Uterus (tissue), 4 donors: Measurements from ENCODE around the gene PRKAG2. TPM values are rescaled to one million over a fixed set of nuclear protein-coding genes. Genes with fewer than 3 reads are reported as not detected.

Experiments
- DNase-seq, 2 donors: peaks; one replicate each; pipeline ENCODE4 v3.0.0-alpha.2; 2019 to 2020
- H3K27ac ChIP-seq, 2 donors: fragments of 200-600 bp; sonication (generic); 1 replicate in 1 of 2; 2 replicates in 1 of 2; pipeline ENCODE4 v1.5.1; 2016 to 2018
- H3K27me3 ChIP-seq, 2 donors: fragments of 200-600 bp; sonication (generic); one replicate each; pipeline ENCODE4 v1.5.1; 2018 to 2019; ENCODE audit warnings: control low read depth in 1 of 2
- H3K36me3 ChIP-seq, 2 donors: fragments of 200-600 bp; sonication (generic); one replicate each; pipeline ENCODE4 v1.5.1; 2019; ENCODE audit warnings: control low read depth in 1 of 2
- H3K4me1 ChIP-seq, 2 donors: fragments of 200-600 bp; sonication (generic); one replicate each; pipeline ENCODE4 v1.5.1; 2018 to 2019; ENCODE audit warnings: control low read depth in 1 of 2
- H3K4me3 ChIP-seq, 2 donors: fragments of 200-600 bp; sonication (generic); 1 replicate in 1 of 2; 2 replicates in 1 of 2; pipeline ENCODE4 v1.5.1; 2018 to 2019; ENCODE audit warnings: mild to moderate bottlenecking in 1 of 2
- H3K9me3 ChIP-seq, 2 donors: fragments of 200-600 bp; sonication (generic); one replicate each; pipeline ENCODE4 v1.5.1; 2019; ENCODE audit warnings: control low read depth in 1 of 2
- POLR2A ChIP-seq, 2 donors: fragments of 450-650 bp; IDR thresholded peaks; one replicate each; pipeline ENCODE4 v1.6.1; 2016; ENCODE audit warnings: antibody characterized with exemption in 2 of 2, mild to moderate bottlenecking in 1 of 2, moderate library complexity in 1 of 2
- intact Hi-C: fragments of 100-400 bp; cut with DNase I; formaldehyde crosslinking; loops from one replicate; pipeline ENCODE4 v1.15.1; 2023; ENCODE audit warnings: low total_unique reads
- total RNA-seq, 4 donors: library from RNA; depleted of rRNA in 3 of 4; stranded (reverse); fragments of >200 nt in 3 of 4; gene quantifications; one replicate each; pipeline versions ENCODE4 v1.1.0 to v1.2.4, GENCODE V29; 2014 to 2023
- TF ChIP-seq, protein P1 (sequence below), 4 experiments: fragments of 200-600 bp in 2 of 4; fragments of 450-650 bp in 2 of 4; sonication (generic) in 2 of 4; IDR thresholded peaks; one replicate each; pipeline ENCODE4 v1.5.1; 2016 to 2019; ENCODE audit warnings: antibody characterized with exemption in 4 of 4, mild to moderate bottlenecking in 2 of 4, moderate library complexity in 1 of 4
- donor health status: DM: yes; HTN: yes; CAD: no.

The PRKAG2 gene
- total RNA-seq, 4 donors from 2014 or later, result 15.1 to 66.2 (median 33.6) TPM

GRCh38 chr7:151847681-151848081 lies 29.2 kb downstream of the PRKAG2 start:
- TF ChIP-seq, protein P1, sequence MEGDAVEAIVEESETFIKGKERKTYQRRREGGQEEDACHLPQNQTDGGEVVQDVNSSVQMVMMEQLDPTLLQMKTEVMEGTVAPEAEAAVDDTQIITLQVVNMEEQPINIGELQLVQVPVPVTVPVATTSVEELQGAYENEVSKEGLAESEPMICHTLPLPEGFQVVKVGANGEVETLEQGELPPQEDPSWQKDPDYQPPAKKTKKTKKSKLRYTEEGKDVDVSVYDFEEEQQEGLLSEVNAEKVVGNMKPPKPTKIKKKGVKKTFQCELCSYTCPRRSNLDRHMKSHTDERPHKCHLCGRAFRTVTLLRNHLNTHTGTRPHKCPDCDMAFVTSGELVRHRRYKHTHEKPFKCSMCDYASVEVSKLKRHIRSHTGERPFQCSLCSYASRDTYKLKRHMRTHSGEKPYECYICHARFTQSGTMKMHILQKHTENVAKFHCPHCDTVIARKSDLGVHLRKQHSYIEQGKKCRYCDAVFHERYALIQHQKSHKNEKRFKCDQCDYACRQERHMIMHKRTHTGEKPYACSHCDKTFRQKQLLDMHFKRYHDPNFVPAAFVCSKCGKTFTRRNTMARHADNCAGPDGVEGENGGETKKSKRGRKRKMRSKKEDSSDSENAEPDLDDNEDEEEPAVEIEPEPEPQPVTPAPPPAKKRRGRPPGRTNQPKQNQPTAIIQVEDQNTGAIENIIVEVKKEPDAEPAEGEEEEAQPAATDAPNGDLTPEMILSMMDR (IDR thresholded peaks at IDR 0.05), result no peak
- no peak for TF ChIP-seq POLR2A (IDR thresholded peaks at IDR 0.05)
- no peaks in the 10 kb centered on the region for H3K27me3 ChIP-seq
- H3K36me3 ChIP-seq, result no peaks in the 10 kb centered on the region
- intact Hi-C loops, result no loop called here
- no peaks in the 10 kb centered on the region for H3K9me3 ChIP-seq
- no peak for DNase-seq
- no peak overlapping the region for H3K4me3 ChIP-seq
- H3K27ac ChIP-seq, result no peak overlapping the region
- no peaks in the 10 kb centered on the region for H3K4me1 ChIP-seq

- Histone ChIP-seq H3K36me3 (no peaks in the 10 kb centered on the region), H3K27ac (no peak overlapping the region), H3K4me1 (no peaks in the 10 kb centered on the region), H3K9me3 (no peaks in the 10 kb centered on the region), H3K27me3 (no peaks in the 10 kb centered on the region), H3K4me3 (no peak overlapping the region)
- no peak for TF ChIP-seq POLR2A (IDR thresholded peaks at IDR 0.05)
- TF ChIP-seq, protein P1 (IDR thresholded peaks at IDR 0.05), result no peak
- no peak for DNase-seq
- intact Hi-C loops, result no loop called here
Measured at GRCh38 chr7:151847136-151847535, 29.8 kb downstream of the PRKAG2 start.

GRCh38 chr7:151845412-151846205 lies 31.3 kb downstream of the PRKAG2 start:
- H3K9me3 ChIP-seq, result no peaks in the 10 kb centered on the region
- H3K27ac ChIP-seq, result no peak overlapping the region
- no peak overlapping the region for H3K4me3 ChIP-seq
- H3K27me3 ChIP-seq, result no peaks in the 10 kb centered on the region
- TF ChIP-seq, protein P1 (IDR thresholded peaks at IDR 0.05), result no peak
- TF ChIP-seq POLR2A (IDR thresholded peaks at IDR 0.05), result no peak
- intact Hi-C loops, result no loop called here
- H3K36me3 ChIP-seq, result no peaks in the 10 kb centered on the region
- H3K4me1 ChIP-seq, result no peaks in the 10 kb centered on the region
- no peak for DNase-seq

DNA sequence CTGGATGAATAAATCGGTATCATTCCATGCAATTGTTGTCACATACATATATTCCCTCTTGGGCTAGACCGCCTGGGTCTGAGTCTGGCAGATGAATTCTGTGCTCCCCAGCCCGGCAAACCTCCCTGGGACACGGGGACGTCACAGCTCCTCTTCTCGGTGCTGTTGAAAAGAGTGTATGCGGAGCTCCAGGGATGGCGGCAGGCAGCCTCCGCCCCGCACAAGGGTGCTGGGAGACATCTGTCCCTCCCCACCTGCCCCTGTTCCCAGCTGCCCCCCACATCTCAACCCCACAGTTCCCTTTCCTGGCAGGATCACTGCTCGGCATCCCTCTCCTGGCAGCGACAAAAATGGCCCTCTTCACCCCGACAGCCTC lies 32.1 kb downstream of the PRKAG2 start:
- H3K9me3 ChIP-seq, result no peaks in the 10 kb centered on the region
- no peaks in the 10 kb centered on the region for H3K36me3 ChIP-seq
- intact Hi-C loops, result no loop called here
- no peak overlapping the region for H3K4me3 ChIP-seq
- no peak overlapping the region for H3K27ac ChIP-seq
- no peak for DNase-seq
- H3K27me3 ChIP-seq, result no peaks in the 10 kb centered on the region
- no peak for TF ChIP-seq POLR2A (IDR thresholded peaks at IDR 0.05)
- TF ChIP-seq, protein P1 (IDR thresholded peaks at IDR 0.05), result no peak
- no peaks in the 10 kb centered on the region for H3K4me1 ChIP-seq

GRCh38 chr7:151844071-151844824 lies 32.7 kb downstream of the PRKAG2 start:
- Histone ChIP-seq H3K27me3 (no peaks in the 10 kb centered on the region), H3K36me3 (no peaks in the 10 kb centered on the region), H3K9me3 (no peaks in the 10 kb centered on the region), H3K27ac (no peak overlapping the region), H3K4me3 (no peak overlapping the region), H3K4me1 (no peaks in the 10 kb centered on the region)
- no peak for TF ChIP-seq POLR2A (IDR thresholded peaks at IDR 0.05)
- TF ChIP-seq, protein P1 (IDR thresholded peaks at IDR 0.05), result no peak
- no peak for DNase-seq
- intact Hi-C loops, result no loop called here
